ENCODE measurements around the gene PMEPA1. TPM values are rescaled to one million over a fixed set of nuclear protein-coding genes. Genes with fewer than 3 reads are reported as not detected.

Gene PMEPA1
- total RNA-seq, 2 donors from 2014 or later = 22.7 to 23.9 TPM

- no peaks in the 10 kb centered on the region for H3K9me3 ChIP-seq
- peaks cover 8% of the 10 kb centered on the region for H3K4me1 ChIP-seq
- H3K27ac ChIP-seq = no peak overlapping the region
- no peaks in the 10 kb centered on the region for H3K36me3 ChIP-seq (replicated peaks in 1 of 2; ENCODE audit: insufficient read depth in 1 of 2, low read depth in 2 of 2)
- no peak for DNase-seq
- 40 to 58% methylated on average over 1 of the region's 1 CpG for WGBS, 2 donors
- no peak overlapping the region for H3K4me3 ChIP-seq
- ATAC-seq = no peak
- no peak for TF ChIP-seq POLR2A (IDR thresholded peaks at IDR 0.05)
- no peak for TF ChIP-seq CTCF (IDR thresholded peaks at IDR 0.05)
- H3K27me3 ChIP-seq = no peaks in the 10 kb centered on the region
- intact Hi-C loops (cut with DNase I) = no loop called here
Observed at GRCh38 chr20:57755609-57756008, 45.8 kb upstream of the PMEPA1 start.

GRCh38 chr20:57754190-57754589 is 44.4 kb upstream of the PMEPA1 start:
- Histone ChIP-seq H3K27ac (no peak overlapping the region), H3K4me1 (peaks cover 12% of the 10 kb centered on the region), H3K36me3 (replicated peaks in 1 of 2; ENCODE audit: insufficient read depth in 1 of 2, low read depth in 2 of 2) (no peaks in the 10 kb centered on the region), H3K27me3 (no peaks in the 10 kb centered on the region), H3K4me3 (no peak overlapping the region), H3K9me3 (no peaks in the 10 kb centered on the region)
- DNase-seq (no peak), ATAC-seq (no peak)
- intact Hi-C loops (cut with DNase I) = no loop called here
- WGBS, 2 donors = 74 to 76% methylated on average over 3 of the region's 3 CpGs
- TF ChIP-seq POLR2A (IDR thresholded peaks at IDR 0.05) (no peak), CTCF (IDR thresholded peaks at IDR 0.05) (no peak)

GRCh38 chr20:57753332-57754164 is 43.7 kb upstream of the PMEPA1 start:
- Histone ChIP-seq H3K4me3 (no peak overlapping the region), H3K27ac (peak overlapping the region in 2 of 4 donors; percentile 28 to 30), H3K9me3 (no peaks in the 10 kb centered on the region), H3K36me3 (replicated peaks in 1 of 2; ENCODE audit: insufficient read depth in 1 of 2, low read depth in 2 of 2) (no peaks in the 10 kb centered on the region), H3K27me3 (no peaks in the 10 kb centered on the region), H3K4me1 (peaks cover 18% of the 10 kb centered on the region)
- intact Hi-C loops (cut with DNase I) = no loop called here
- ATAC-seq (no peak), DNase-seq (no peak)
- 44 to 57% methylated on average over 14 of the region's 14 CpGs for WGBS, 2 donors
- no peak for TF ChIP-seq POLR2A (IDR thresholded peaks at IDR 0.05)
- TF ChIP-seq CTCF (IDR thresholded peaks at IDR 0.05) = no peak

- Histone ChIP-seq H3K27ac (no peak overlapping the region), H3K27me3 (no peaks in the 10 kb centered on the region), H3K4me1 (peaks cover 26% of the 10 kb centered on the region), H3K4me3 (no peak overlapping the region), H3K9me3 (no peaks in the 10 kb centered on the region), H3K36me3 (replicated peaks in 1 of 2; ENCODE audit: insufficient read depth in 1 of 2, low read depth in 2 of 2) (no peaks in the 10 kb centered on the region)
- no peak for TF ChIP-seq POLR2A (IDR thresholded peaks at IDR 0.05)
- TF ChIP-seq CTCF (IDR thresholded peaks at IDR 0.05) = no peak
- intact Hi-C loops (cut with DNase I) = no loop called here
- 86 to 90% methylated on average over 5 of the region's 5 CpGs for WGBS, 2 donors
- ATAC-seq (no peak), DNase-seq (no peak)
Observed at GRCh38 chr20:57751411-57751810, 41.6 kb upstream of the PMEPA1 start.

- no peaks in the 10 kb centered on the region for H3K27me3 ChIP-seq
- no peak overlapping the region for H3K4me3 ChIP-seq
- no peak overlapping the region for H3K27ac ChIP-seq
- WGBS, 2 donors = 77 to 83% methylated on average over 7 of the region's 7 CpGs
- ATAC-seq = no peak
- H3K4me1 ChIP-seq = peaks cover 26% of the 10 kb centered on the region
- no peaks in the 10 kb centered on the region for H3K36me3 ChIP-seq (replicated peaks in 1 of 2; ENCODE audit: insufficient read depth in 1 of 2, low read depth in 2 of 2)
- no peaks in the 10 kb centered on the region for H3K9me3 ChIP-seq
- intact Hi-C loops (cut with DNase I) = no loop called here
- TF ChIP-seq POLR2A (IDR thresholded peaks at IDR 0.05) = no peak
- no peak for TF ChIP-seq CTCF (IDR thresholded peaks at IDR 0.05)
- no peak for DNase-seq
Observed at GRCh38 chr20:57749869-57750268, 40.1 kb upstream of the PMEPA1 start.
